T-cell (primary cell): ENCODE data around the gene LPCAT2. TPM values are rescaled to one million over a fixed set of nuclear protein-coding genes. Genes with fewer than 3 reads are reported as not detected.

Source experiments
- ATAC-seq, 4 experiments: fragments of 200-7000 bp in 3 of 4; fragments of 150-1000 bp in 1 of 4; cut with Tn5 transposase; replicated peaks in 1 of 4; 1 replicate in 3 of 4; 2 replicates in 1 of 4; pipeline ENCODE4 v1.10.0; 2021; ENCODE audit warnings: moderate library complexity in 3 of 4, mild to moderate bottlenecking in 2 of 4, moderate number of reproducible peaks in 1 of 4
- CTCF ChIA-PET, 2 donors: fragments of 300-600 bp; sonication (Branson Sonifier 250); formaldehyde crosslinking; loops; one replicate each; lab custom pipeline; 2022; ENCODE audit warnings: antibody characterized with exemption in 2 of 2; lab: Charles Lee
- POLR2A ChIA-PET, 2 donors: fragments of 300-600 bp; sonication (Branson Sonifier 250); formaldehyde crosslinking; loops; one replicate each; lab custom pipeline; 2022; ENCODE audit warnings: antibody characterized with exemption in 2 of 2; lab: Charles Lee
- DNase-seq, 35 experiments: peaks; one replicate each; pipeline versions ENCODE4 v3.0.0 to v3.0.0-alpha.2; 2013 to 2023
- H3K27ac ChIP-seq: one replicate; pipeline ENCODE4 v1.5.1; 2013; ENCODE audit warnings: low read length
- H3K27me3 ChIP-seq, 2 experiments: replicated peaks in 1 of 2; 1 replicate in 1 of 2; 2 replicates in 1 of 2; pipeline versions ENCODE4 v1.6.1 to v1.7.0; 2013; ENCODE audit warnings: low read length in 1 of 2, mixed read lengths in 1 of 2; ENCODE audit not compliant: control insufficient read depth in 2 of 2, insufficient read depth in 2 of 2; ENCODE audit errors: extremely low read depth in 1 of 2
- H3K36me3 ChIP-seq, 2 donors: 1 replicate in 1 of 2; 2 replicates in 1 of 2; pipeline versions ENCODE4 v1.6.1 to v1.7.0; 2013; ENCODE audit warnings: low read length in 1 of 2; ENCODE audit not compliant: control insufficient read depth in 2 of 2, insufficient read depth in 1 of 2; ENCODE audit errors: extremely low read depth in 1 of 2
- H3K4me1 ChIP-seq, 2 experiments: 1 replicate in 1 of 2; 2 replicates in 1 of 2; pipeline versions ENCODE4 v1.6.1 to v1.7.0; 2013; ENCODE audit warnings: low read length in 2 of 2, mixed read lengths in 1 of 2; ENCODE audit not compliant: insufficient read depth in 2 of 2, control insufficient read depth in 1 of 2; ENCODE audit errors: extremely low read depth in 1 of 2
- H3K4me3 ChIP-seq, 2 donors: 1 replicate in 1 of 2; 2 replicates in 1 of 2; pipeline versions ENCODE4 v1.5.1 to v1.7.0; 2013; ENCODE audit warnings: mild to moderate bottlenecking in 2 of 2, low read length in 1 of 2, moderate library complexity in 1 of 2; ENCODE audit not compliant: control insufficient read depth in 1 of 2; ENCODE audit errors: extremely low read depth in 1 of 2
- H3K9me3 ChIP-seq: 2 replicates; pipeline ENCODE4 v1.7.0; 2013
- H3K27ac Mint-ChIP-seq, 2 donors: one replicate each; pipeline ENCODE4 v1.8.0; 2020 to 2021; ENCODE audit warnings: mild to moderate bottlenecking in 2 of 2, mixed read lengths in 2 of 2
- H3K27me3 Mint-ChIP-seq, 2 donors: one replicate each; pipeline ENCODE4 v1.8.0; 2021 to 2022; ENCODE audit warnings: mixed read lengths in 2 of 2
- H3K36me3 Mint-ChIP-seq: one replicate; pipeline ENCODE4 v1.8.0; 2021; ENCODE audit warnings: mixed read lengths
- H3K4me1 Mint-ChIP-seq, 3 donors: one replicate each; pipeline ENCODE4 v1.8.0; 2020 to 2022; ENCODE audit warnings: mixed read lengths in 3 of 3, mild to moderate bottlenecking in 1 of 3
- H3K4me3 Mint-ChIP-seq, 3 donors: one replicate each; pipeline ENCODE4 v1.8.0; 2020 to 2022; ENCODE audit warnings: mild to moderate bottlenecking in 3 of 3, mixed read lengths in 3 of 3, moderate library complexity in 3 of 3
- H3K9me3 Mint-ChIP-seq, 3 donors: one replicate each; pipeline ENCODE4 v1.8.0; 2020 to 2022; ENCODE audit warnings: mixed read lengths in 3 of 3
- WGBS: methylation state at CpG from one replicate; pipeline ENCODE4 v1.1.5; 2013; ENCODE audit warnings: missing lambda C conversion rate; ENCODE audit not compliant: insufficient coverage; 5-methylcytosine and 5-hydroxymethylcytosine counted together
- total RNA-seq, 35 experiments: library from RNA in 6 of 35; stranded (reverse) in 6 of 35; fragments of 120-200 nt in 1 of 35; gene quantifications; one replicate each; pipeline versions ENCODE4 v1.2.1 to v1.2.4 and lab custom pipeline; 2013 to 2026

The LPCAT2 gene
- total RNA-seq, 5 donors from 2014 or later (not counting 1 experiment from before 2014, with no cell fraction given): 0.25 to 1.1 (median 0.79) TPM

- POLR2A ChIA-PET: no interaction called here
- CTCF ChIA-PET: no interaction called here
- H3K27ac Mint-ChIP-seq: no peak overlapping the region
These were observed 13.1 kb upstream of the LPCAT2 start for GRCh38 chr16:55495616-55496289.

GRCh38 chr16:55496509-55497145, 12.2 kb upstream of the LPCAT2 start:
- peaks cover 0 to 10% of the 10 kb centered on the region in 2 experiments for H3K4me1 ChIP-seq
- H3K27ac ChIP-seq: no peak overlapping the region
- peaks cover 0 to 13% of the 10 kb centered on the region in 2 experiments for H3K27me3 ChIP-seq
- DNase-seq (no peak), ATAC-seq (no peak)
- H3K9me3 Mint-ChIP-seq: no peaks in the 10 kb centered on the region
- no peaks in the 10 kb centered on the region for H3K36me3 Mint-ChIP-seq
- H3K27me3 Mint-ChIP-seq: peaks cover 5 to 7% of the 10 kb centered on the region in 2 donors
- WGBS: 14% methylated on average over 4 of the region's 8 CpGs
- no peak overlapping the region for H3K4me3 Mint-ChIP-seq
- no peaks in the 10 kb centered on the region for H3K36me3 ChIP-seq
- H3K9me3 ChIP-seq: no peaks in the 10 kb centered on the region
- H3K4me1 Mint-ChIP-seq: peaks cover 4 to 13% (median 8%) of the 10 kb centered on the region in 3 donors
- ChIA-PET CTCF (no interaction called here), POLR2A (no interaction called here)
- no peak overlapping the region for H3K27ac Mint-ChIP-seq
- H3K4me3 ChIP-seq: no peak overlapping the region

More at GRCh38 chr16:55495616-55496289, 13.1 kb upstream of the LPCAT2 start:
- no peak for ATAC-seq
- H3K36me3 Mint-ChIP-seq: no peaks in the 10 kb centered on the region
- Histone ChIP-seq H3K4me3 (no peak overlapping the region), H3K27ac (no peak overlapping the region), H3K4me1 (peaks cover 0 to 9% of the 10 kb centered on the region in 2 experiments), H3K27me3 (peaks cover 0 to 13% of the 10 kb centered on the region in 2 experiments), H3K36me3 (no peaks in the 10 kb centered on the region), H3K9me3 (no peaks in the 10 kb centered on the region)
- 86% methylated on average over 1 of the region's 7 CpGs for WGBS
- no peak overlapping the region for H3K4me3 Mint-ChIP-seq
- peaks cover 4 to 13% (median 8%) of the 10 kb centered on the region in 3 donors for H3K4me1 Mint-ChIP-seq
- no peak for DNase-seq
- no peaks in the 10 kb centered on the region for H3K9me3 Mint-ChIP-seq
- peaks cover 5 to 7% of the 10 kb centered on the region in 2 donors for H3K27me3 Mint-ChIP-seq

GRCh38 chr16:55497558-55497957, 11.3 kb upstream of the LPCAT2 start:
- Mint-ChIP-seq H3K9me3 (no peaks in the 10 kb centered on the region), H3K4me3 (no peak overlapping the region), H3K36me3 (no peaks in the 10 kb centered on the region), H3K27me3 (peaks cover 5 to 7% of the 10 kb centered on the region in 2 donors), H3K27ac (no peak overlapping the region), H3K4me1 (peaks cover 4 to 13% (median 8%) of the 10 kb centered on the region in 3 donors)
- ATAC-seq (no peak), DNase-seq (no peak)
- Histone ChIP-seq H3K9me3 (no peaks in the 10 kb centered on the region), H3K4me1 (peaks cover 0 to 10% of the 10 kb centered on the region in 2 experiments), H3K27ac (no peak overlapping the region), H3K27me3 (peaks cover 0 to 13% of the 10 kb centered on the region in 2 experiments), H3K4me3 (no peak overlapping the region), H3K36me3 (no peaks in the 10 kb centered on the region)
- no CpG with 5 or more reads among the region's 5 CpGs for WGBS
- ChIA-PET CTCF (no interaction called here), POLR2A (no interaction called here)

- Mint-ChIP-seq H3K27me3 (peaks cover 5 to 7% of the 10 kb centered on the region in 2 donors), H3K4me1 (peaks cover 4 to 13% (median 8%) of the 10 kb centered on the region in 3 donors)
- POLR2A ChIA-PET: no interaction called here
These were observed 10.8 kb upstream of the LPCAT2 start for GRCh38 chr16:55498101-55498500.

GRCh38 chr16:55499281-55499680, 9.6 kb upstream of the LPCAT2 start:
- no peak for ATAC-seq
- H3K27ac ChIP-seq: no peak overlapping the region
- H3K27me3 Mint-ChIP-seq: peaks cover 5 to 7% of the 10 kb centered on the region in 2 donors
- H3K4me1 ChIP-seq: peaks cover 0 to 10% of the 10 kb centered on the region in 2 experiments
- H3K36me3 Mint-ChIP-seq: no peaks in the 10 kb centered on the region
- H3K9me3 ChIP-seq: no peaks in the 10 kb centered on the region
- H3K27ac Mint-ChIP-seq: no peak overlapping the region
- no peak overlapping the region for H3K4me3 Mint-ChIP-seq
- ChIA-PET POLR2A (no interaction called here), CTCF (no interaction called here)
- peaks cover 0 to 13% of the 10 kb centered on the region in 2 experiments for H3K27me3 ChIP-seq
- DNase-seq: no peak
- no peaks in the 10 kb centered on the region for H3K9me3 Mint-ChIP-seq
- peaks cover 4 to 13% (median 8%) of the 10 kb centered on the region in 3 donors for H3K4me1 Mint-ChIP-seq
- no peak overlapping the region for H3K4me3 ChIP-seq
- WGBS: 33% methylated on average over 1 of the region's 3 CpGs
- H3K36me3 ChIP-seq: no peaks in the 10 kb centered on the region

More at GRCh38 chr16:55498101-55498500, 10.8 kb upstream of the LPCAT2 start:
- H3K4me3 Mint-ChIP-seq: no peak overlapping the region
- ATAC-seq (no peak), DNase-seq (no peak)
- H3K27ac Mint-ChIP-seq: no peak overlapping the region
- no peaks in the 10 kb centered on the region for H3K36me3 ChIP-seq
- no peaks in the 10 kb centered on the region for H3K9me3 ChIP-seq
- H3K4me3 ChIP-seq: no peak overlapping the region
- H3K36me3 Mint-ChIP-seq: no peaks in the 10 kb centered on the region
- peaks cover 0 to 10% of the 10 kb centered on the region in 2 experiments for H3K4me1 ChIP-seq
- H3K27me3 ChIP-seq: peaks cover 0 to 13% of the 10 kb centered on the region in 2 experiments
- CTCF ChIA-PET: no interaction called here
- no peaks in the 10 kb centered on the region for H3K9me3 Mint-ChIP-seq
- no peak overlapping the region for H3K27ac ChIP-seq
- WGBS: 97% methylated on average over 5 of the region's 6 CpGs

GRCh38 chr16:55499951-55500529, 8.8 kb upstream of the LPCAT2 start:
- peak in 3 of 4 experiments; percentile 52 to 63 (median 53) for ATAC-seq
- Mint-ChIP-seq H3K36me3 (no peaks in the 10 kb centered on the region), H3K9me3 (no peaks in the 10 kb centered on the region), H3K27ac (no peak overlapping the region), H3K27me3 (peaks cover 5 to 7% of the 10 kb centered on the region in 2 donors), H3K4me1 (peaks cover 4 to 13% (median 8%) of the 10 kb centered on the region in 3 donors), H3K4me3 (no peak overlapping the region)
- H3K27ac ChIP-seq: no peak overlapping the region
- H3K36me3 ChIP-seq: no peaks in the 10 kb centered on the region
- H3K27me3 ChIP-seq: peaks cover 0 to 13% of the 10 kb centered on the region in 2 experiments
- peak in 1 of 35 experiments; percentile 9 for DNase-seq
- H3K4me3 ChIP-seq: no peak overlapping the region
- H3K4me1 ChIP-seq: peaks cover 0 to 10% of the 10 kb centered on the region in 2 experiments
- CTCF ChIA-PET: interaction anchor here in 1 of 2 donors (0.7 kb wide), 1 partner anchor 12 kb away, joined by 9 read pairs; no protein-coding TSS in a partner anchor
- POLR2A ChIA-PET: no interaction called here
- no peaks in the 10 kb centered on the region for H3K9me3 ChIP-seq
- WGBS: 33% methylated on average over 8 of the region's 10 CpGs
